Measurements from ENCODE around the gene ARL15. TPM values are rescaled to one million over a fixed set of nuclear protein-coding genes. Genes with fewer than 3 reads are reported as not detected.

Gene ARL15
- total RNA-seq, 4 donors from 2014 or later: 19.6 to 52.5 (median 30.6) TPM

DNA sequence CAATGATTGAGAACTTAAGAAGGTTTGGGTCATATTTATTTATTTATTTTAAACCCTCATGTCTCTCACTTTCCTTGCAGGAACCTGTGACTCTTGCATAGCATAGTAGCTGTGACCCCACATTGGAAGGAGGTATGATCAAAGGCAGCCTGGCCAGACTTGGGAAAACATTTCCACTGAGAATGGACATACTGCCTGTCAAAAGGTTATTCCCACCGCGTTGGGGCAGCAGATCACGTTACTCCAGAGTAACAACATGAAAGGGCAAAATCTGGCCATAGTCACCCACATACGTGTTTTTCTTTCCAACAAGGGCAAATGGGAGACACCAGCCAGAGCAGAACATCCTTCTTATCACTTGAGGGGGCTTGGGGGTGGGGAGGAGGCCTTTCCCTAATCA, 95.7 kb downstream of the ARL15 start:
- TF ChIP-seq, protein P1, sequence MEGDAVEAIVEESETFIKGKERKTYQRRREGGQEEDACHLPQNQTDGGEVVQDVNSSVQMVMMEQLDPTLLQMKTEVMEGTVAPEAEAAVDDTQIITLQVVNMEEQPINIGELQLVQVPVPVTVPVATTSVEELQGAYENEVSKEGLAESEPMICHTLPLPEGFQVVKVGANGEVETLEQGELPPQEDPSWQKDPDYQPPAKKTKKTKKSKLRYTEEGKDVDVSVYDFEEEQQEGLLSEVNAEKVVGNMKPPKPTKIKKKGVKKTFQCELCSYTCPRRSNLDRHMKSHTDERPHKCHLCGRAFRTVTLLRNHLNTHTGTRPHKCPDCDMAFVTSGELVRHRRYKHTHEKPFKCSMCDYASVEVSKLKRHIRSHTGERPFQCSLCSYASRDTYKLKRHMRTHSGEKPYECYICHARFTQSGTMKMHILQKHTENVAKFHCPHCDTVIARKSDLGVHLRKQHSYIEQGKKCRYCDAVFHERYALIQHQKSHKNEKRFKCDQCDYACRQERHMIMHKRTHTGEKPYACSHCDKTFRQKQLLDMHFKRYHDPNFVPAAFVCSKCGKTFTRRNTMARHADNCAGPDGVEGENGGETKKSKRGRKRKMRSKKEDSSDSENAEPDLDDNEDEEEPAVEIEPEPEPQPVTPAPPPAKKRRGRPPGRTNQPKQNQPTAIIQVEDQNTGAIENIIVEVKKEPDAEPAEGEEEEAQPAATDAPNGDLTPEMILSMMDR (IDR thresholded peaks at IDR 0.05; ENCODE audit: low read depth): no peak

DNA sequence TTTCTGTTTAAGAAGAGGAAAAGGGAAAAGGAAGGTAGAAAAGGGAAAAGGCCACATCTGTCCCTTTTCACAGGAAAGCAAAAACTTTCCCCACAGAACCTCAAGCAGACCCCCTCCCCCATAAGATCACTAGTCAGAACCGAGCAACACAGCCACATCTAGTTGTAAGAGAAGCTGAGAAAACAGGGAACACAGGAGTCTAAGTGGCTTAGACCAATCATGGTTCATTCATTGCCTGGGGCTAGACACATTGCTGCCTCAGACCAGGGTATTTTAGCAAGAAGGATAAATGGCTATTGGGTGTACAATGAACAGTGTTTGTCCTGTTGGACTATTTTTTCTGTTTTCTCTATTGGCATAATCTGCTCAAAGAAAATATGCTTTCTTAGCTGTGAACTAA, 98.0 kb downstream of the ARL15 start:
- TF ChIP-seq, protein P1 (IDR thresholded peaks at IDR 0.05; ENCODE audit: low read depth): no peak

- TF ChIP-seq, protein P1 (IDR thresholded peaks at IDR 0.05; ENCODE audit: low read depth): no peak
These were observed 98.5 kb downstream of the ARL15 start for GRCh38 chr5:54211912-54212311.

- TF ChIP-seq, protein P1 (IDR thresholded peaks at IDR 0.05; ENCODE audit: low read depth): no peak
These were observed 102.8 kb downstream of the ARL15 start for GRCh38 chr5:54207566-54207965.

DNA sequence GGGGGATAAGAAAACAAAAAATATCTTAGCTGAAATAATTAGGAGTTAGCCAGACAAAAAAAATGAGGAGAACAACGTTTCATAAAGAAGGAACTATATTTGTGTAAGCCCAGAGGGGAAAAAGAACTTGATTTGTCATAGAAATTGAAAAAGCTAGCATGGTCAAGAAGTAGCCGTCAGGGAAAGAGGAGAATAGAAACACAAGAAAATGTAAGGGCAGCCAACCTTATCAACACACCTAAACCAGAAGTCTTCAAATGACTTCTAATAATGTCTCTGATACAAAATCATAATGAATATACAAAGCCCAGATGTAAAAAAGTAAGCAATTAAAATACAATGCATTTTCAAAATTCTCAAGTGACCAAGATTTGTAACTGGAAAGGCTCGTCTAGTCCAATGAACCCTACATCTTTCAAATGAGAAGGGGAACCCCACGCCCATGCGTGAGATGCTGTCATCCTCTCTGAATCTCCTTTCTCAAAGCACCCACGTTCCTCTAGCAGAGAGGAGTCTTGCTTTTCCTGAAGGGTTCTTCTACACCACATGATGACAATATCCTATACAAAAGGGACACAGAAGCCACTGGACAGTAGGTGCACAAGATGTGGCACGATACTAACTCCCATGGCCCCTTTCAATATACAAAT, 103.7 kb downstream of the ARL15 start:
- TF ChIP-seq, protein P1 (IDR thresholded peaks at IDR 0.05; ENCODE audit: low read depth): no peak

DNA sequence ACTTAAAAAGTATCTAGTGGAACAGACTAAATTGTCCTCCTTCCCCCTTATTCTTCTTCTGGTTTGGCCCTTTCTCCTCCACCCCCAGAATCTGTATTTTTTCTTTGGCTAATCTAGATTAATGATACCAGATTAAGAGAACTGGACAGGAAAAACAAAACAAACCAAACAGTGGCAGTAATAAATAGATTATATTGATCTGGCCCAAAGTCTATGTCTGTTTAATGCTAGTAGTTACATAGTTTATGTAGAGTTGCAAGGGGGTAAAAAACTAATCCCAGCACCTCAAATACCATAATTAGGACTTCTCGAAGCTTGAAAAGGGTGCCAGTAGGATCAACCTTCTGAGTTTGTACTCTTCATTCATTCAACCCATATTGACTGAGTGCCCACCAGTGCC, 104.5 kb downstream of the ARL15 start:
- TF ChIP-seq, protein P1 (IDR thresholded peaks at IDR 0.05; ENCODE audit: low read depth): no peak

DNA sequence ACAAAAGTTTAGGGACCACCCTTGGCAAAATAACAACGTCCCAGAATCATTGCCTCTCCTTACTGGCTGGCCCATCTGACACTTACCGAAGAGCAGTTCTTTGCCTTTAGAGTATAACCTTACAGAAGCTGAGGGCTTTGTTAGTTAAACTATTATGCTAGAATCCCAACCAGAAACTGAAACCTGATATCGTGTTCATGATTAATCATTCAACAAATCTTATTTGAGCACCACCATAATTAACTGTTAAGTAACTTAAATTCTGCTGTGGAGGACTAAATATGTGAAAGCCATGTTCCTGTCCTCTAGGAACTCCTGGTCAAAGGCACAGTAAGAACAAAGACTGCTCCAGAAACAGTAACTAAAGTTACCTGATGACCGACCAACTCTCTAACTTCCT, 104.9 kb downstream of the ARL15 start:
- TF ChIP-seq, protein P1 (IDR thresholded peaks at IDR 0.05; ENCODE audit: low read depth): no peak
